ENCODE data around the gene GPR84.

GRCh38 chr12:54374562-54375258, 10.4 kb upstream of the GPR84 start:
- TF ChIP-seq CTCF (IDR thresholded peaks at IDR 0.05) (no peak), POLR2A (IDR thresholded peaks at IDR 0.05) (no peak)

Measured in adrenal gland (tissue), 5 donors.